Stimulated activated CD8-positive, alpha-beta memory T cell treated with anti-CD3 and anti-CD28 coated beads, Interleukin-12 subunit alpha, Interleukin-12 subunit beta, amount 100 ng/mL, for 24 hours (primary cell): ENCODE measurements around the gene PMEPA1.

Experiments used
- DNase-seq: peaks from one replicate; pipeline ENCODE4 v3.0.0-alpha.2; 2020; ENCODE audit errors: extremely low read depth

The PMEPA1 gene

GRCh38 chr20:57736738-57737347 lies 27.0 kb upstream of the PMEPA1 start:
- no peak for DNase-seq

GRCh38 chr20:57735831-57736737 lies 26.3 kb upstream of the PMEPA1 start:
- no peak for DNase-seq

- no peak for DNase-seq
Observed at GRCh38 chr20:57734754-57735153, 24.9 kb upstream of the PMEPA1 start.

- DNase-seq: no peak
Observed at GRCh38 chr20:57732226-57732625, 22.4 kb upstream of the PMEPA1 start.

GRCh38 chr20:57728762-57729161 lies 18.9 kb upstream of the PMEPA1 start:
- no peak for DNase-seq

GRCh38 chr20:57727863-57728262 lies 18.0 kb upstream of the PMEPA1 start:
- DNase-seq: no peak

GRCh38 chr20:57725636-57726035 lies 15.8 kb upstream of the PMEPA1 start:
- no peak for DNase-seq

GRCh38 chr20:57724610-57725405 lies 15.0 kb upstream of the PMEPA1 start:
- no peak for DNase-seq

GRCh38 chr20:57723816-57724215 lies 14.0 kb upstream of the PMEPA1 start:
- DNase-seq: no peak

GRCh38 chr20:57719951-57720350 lies 10.1 kb upstream of the PMEPA1 start:
- no peak for DNase-seq

GRCh38 chr20:57718490-57719009 lies 8.7 kb upstream of the PMEPA1 start:
- DNase-seq: peak; percentile 79

- no peak for DNase-seq
Observed at GRCh38 chr20:57717797-57718196, 8.0 kb upstream of the PMEPA1 start.

- no peak for DNase-seq
Observed at GRCh38 chr20:57716901-57717300, 7.1 kb upstream of the PMEPA1 start.

GRCh38 chr20:57716202-57716601 lies 6.4 kb upstream of the PMEPA1 start:
- DNase-seq: no peak

- no peak for DNase-seq
Observed at GRCh38 chr20:57715268-57715904, 5.6 kb upstream of the PMEPA1 start.

GRCh38 chr20:57714409-57715267 lies 4.8 kb upstream of the PMEPA1 start:
- DNase-seq: no peak

- no peak for DNase-seq
Observed at GRCh38 chr20:57713951-57714350, 4.1 kb upstream of the PMEPA1 start.

- no peak for DNase-seq
Observed at GRCh38 chr20:57713505-57713903, 3.7 kb upstream of the PMEPA1 start.

GRCh38 chr20:57712851-57713504 lies 3.2 kb upstream of the PMEPA1 start:
- no peak for DNase-seq

GRCh38 chr20:57712341-57712740 lies 2.5 kb upstream of the PMEPA1 start:
- DNase-seq: no peak
